Fibroblast of pulmonary artery (primary cell): Measurements from ENCODE around the gene SKI.

Experiments used
- DNase-seq: peaks from one replicate; pipeline ENCODE4 v3.0.0-alpha.2; 2010; ENCODE audit warnings: low read depth
- H3K4me3 ChIP-seq: replicated peaks from 2 replicates; pipeline ENCODE4 v1.5.1; 2011; ENCODE audit warnings: low read depth, mild to moderate bottlenecking, control low read depth, low read length, moderate library complexity
- TF ChIP-seq, protein P1 (sequence below): IDR thresholded peaks from 2 replicates; pipeline ENCODE4 v1.5.1; 2011; ENCODE audit warnings: mild to moderate bottlenecking, control low read depth, low read length, inconsistent platforms; ENCODE audit errors: missing control alignments

SKI gene

GRCh38 chr1:2335721-2336455 lies 107.8 kb downstream of the SKI start:
- no peak overlapping the region for H3K4me3 ChIP-seq
- TF ChIP-seq, protein P1, sequence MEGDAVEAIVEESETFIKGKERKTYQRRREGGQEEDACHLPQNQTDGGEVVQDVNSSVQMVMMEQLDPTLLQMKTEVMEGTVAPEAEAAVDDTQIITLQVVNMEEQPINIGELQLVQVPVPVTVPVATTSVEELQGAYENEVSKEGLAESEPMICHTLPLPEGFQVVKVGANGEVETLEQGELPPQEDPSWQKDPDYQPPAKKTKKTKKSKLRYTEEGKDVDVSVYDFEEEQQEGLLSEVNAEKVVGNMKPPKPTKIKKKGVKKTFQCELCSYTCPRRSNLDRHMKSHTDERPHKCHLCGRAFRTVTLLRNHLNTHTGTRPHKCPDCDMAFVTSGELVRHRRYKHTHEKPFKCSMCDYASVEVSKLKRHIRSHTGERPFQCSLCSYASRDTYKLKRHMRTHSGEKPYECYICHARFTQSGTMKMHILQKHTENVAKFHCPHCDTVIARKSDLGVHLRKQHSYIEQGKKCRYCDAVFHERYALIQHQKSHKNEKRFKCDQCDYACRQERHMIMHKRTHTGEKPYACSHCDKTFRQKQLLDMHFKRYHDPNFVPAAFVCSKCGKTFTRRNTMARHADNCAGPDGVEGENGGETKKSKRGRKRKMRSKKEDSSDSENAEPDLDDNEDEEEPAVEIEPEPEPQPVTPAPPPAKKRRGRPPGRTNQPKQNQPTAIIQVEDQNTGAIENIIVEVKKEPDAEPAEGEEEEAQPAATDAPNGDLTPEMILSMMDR = no peak
- no peak for DNase-seq

DNA sequence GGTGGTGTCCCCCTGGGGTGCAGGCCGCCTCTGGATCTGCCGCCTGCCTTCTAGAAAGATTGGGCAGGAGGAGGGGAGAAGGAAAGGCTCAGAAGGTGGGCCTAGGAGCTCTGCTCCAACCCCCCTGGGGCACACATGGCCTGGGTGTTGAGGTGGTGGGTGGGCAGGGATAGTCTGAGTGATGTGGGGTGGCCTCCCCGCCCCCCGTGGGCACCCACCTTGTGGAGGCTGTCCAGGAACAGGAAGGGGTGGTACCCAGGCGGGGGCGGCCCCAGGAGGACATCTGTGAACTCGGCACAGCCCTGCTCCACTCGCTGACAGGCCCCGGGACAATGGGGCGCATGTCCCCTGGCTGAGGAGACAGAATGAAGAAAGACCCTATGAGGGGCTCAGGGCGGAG lies 108.4 kb downstream of the SKI start:
- H3K4me3 ChIP-seq = no peak overlapping the region
- TF ChIP-seq, protein P1 = no peak
- no peak for DNase-seq

GRCh38 chr1:2337081-2337480 lies 109.0 kb downstream of the SKI start:
- no peak for DNase-seq
- TF ChIP-seq, protein P1 = no peak
- H3K4me3 ChIP-seq = no peak overlapping the region

DNA sequence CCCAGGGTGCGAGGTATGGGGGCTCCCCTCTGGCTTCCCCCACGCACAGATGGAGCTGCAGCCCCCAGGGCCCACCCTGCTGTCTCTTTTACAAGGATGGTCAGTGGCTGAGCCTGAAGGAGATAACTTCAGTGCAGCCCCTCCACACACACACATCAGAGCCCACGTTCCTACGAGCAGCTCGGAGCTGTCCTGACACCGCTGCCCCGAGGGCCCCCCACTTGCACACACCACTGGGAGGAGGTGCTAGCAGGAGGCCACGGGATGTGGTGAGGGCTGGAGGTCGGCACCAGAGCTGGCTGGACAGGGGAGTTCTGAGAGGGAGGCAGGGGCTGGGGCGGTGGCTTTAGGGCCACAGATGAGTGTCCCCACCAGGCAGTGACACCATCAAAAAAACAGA lies 109.4 kb downstream of the SKI start:
- H3K4me3 ChIP-seq = no peak overlapping the region
- no peak for DNase-seq
- TF ChIP-seq, protein P1 = no peak

DNA sequence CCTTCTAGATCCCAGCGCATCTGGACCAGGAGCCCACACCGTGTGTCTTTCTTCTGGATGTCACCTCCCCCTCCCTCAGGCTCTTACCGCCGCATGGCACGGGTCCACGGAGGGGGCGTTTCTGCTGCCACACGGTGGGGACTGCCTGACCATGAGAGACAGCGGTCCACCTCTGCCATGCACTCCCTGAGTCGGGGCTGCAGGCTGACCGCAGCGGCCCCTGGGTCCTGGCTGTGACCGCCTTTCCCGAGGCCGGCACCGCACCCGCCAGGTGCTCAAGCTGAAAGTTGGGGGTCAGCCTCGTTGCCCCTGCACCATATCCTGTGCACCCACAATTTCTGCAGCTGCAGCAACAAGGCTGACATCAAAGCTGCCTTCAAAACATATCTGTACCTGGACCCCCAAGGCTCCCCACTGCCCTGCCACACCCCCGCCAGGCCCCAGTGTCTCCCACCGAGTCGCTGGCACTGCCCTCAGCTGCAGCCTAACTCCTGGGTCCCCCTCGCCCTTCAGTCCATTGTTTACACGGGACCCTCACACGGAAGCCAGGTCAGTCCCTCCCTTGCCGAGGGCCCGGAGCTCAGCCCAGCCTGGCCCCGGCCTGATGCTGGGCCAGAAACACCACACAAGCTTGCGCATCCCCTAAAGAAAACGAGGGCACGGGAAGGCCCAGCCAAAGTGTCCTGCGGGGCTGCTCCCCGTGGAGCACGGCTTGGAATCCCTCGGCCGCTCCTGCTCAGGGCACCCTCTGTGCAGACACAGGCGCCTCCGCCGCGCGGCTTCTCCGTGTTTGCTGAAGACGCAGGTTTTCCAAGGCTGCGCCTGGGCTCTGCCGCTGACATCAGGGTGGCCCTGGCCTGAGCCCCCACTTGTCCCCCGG lies 111.3 kb downstream of the SKI start:
- H3K4me3 ChIP-seq = no peak overlapping the region
- TF ChIP-seq, protein P1 = no peak
- DNase-seq = no peak

- TF ChIP-seq, protein P1 = no peak
- no peak for DNase-seq
- no peak overlapping the region for H3K4me3 ChIP-seq
These were observed 112.2 kb downstream of the SKI start for GRCh38 chr1:2340086-2340917.
